CD14-positive monocyte (primary cell): Measurements from ENCODE around the gene XXYLT1. TPM values are rescaled to one million over a fixed set of nuclear protein-coding genes. Genes with fewer than 3 reads are reported as not detected.

Experiments used
- DNase-seq, 3 donors: peaks; one replicate each; pipeline ENCODE4 v3.0.0-alpha.2; 2011 to 2022
- H2AFZ ChIP-seq: 2 replicates; pipeline ENCODE4 v1.6.0; 2012; ENCODE audit warnings: mild to moderate bottlenecking, low read depth, low read length, inconsistent platforms; ENCODE audit not compliant: insufficient read depth, poor library complexity, severe bottlenecking
- H3K27ac ChIP-seq, 2 donors: 1 replicate in 1 of 2; 2 replicates in 1 of 2; pipeline ENCODE4 v1.5.1; 2012 to 2013; ENCODE audit warnings: low read length in 2 of 2, control low read depth in 1 of 2, inconsistent platforms in 1 of 2, low read depth in 1 of 2, mild to moderate bottlenecking in 1 of 2
- H3K27me3 ChIP-seq, 2 donors: one replicate each; pipeline versions ENCODE4 v1.6.0 to v1.6.1; 2011 to 2013; ENCODE audit warnings: low read length in 2 of 2; ENCODE audit not compliant: control insufficient read depth in 2 of 2, insufficient read depth in 2 of 2
- H3K36me3 ChIP-seq, 2 donors: replicated peaks in 1 of 2; 1 replicate in 1 of 2; 2 replicates in 1 of 2; pipeline versions ENCODE4 v1.5.1 to v1.6.1; 2012 to 2013; ENCODE audit warnings: low read length in 2 of 2, control low read depth in 1 of 2, inconsistent platforms in 1 of 2, mild to moderate bottlenecking in 1 of 2; ENCODE audit not compliant: insufficient read depth in 2 of 2, control insufficient read depth in 1 of 2
- H3K4me1 ChIP-seq, 2 donors: 1 replicate in 1 of 2; 2 replicates in 1 of 2; pipeline versions ENCODE4 v1.5.1 to v1.6.1; 2012 to 2013; ENCODE audit warnings: low read length in 2 of 2, control low read depth in 1 of 2, inconsistent platforms in 1 of 2, mild to moderate bottlenecking in 1 of 2, moderate library complexity in 1 of 2; ENCODE audit not compliant: insufficient read depth in 2 of 2, control insufficient read depth in 1 of 2
- H3K4me2 ChIP-seq: replicated peaks from 2 replicates; pipeline ENCODE3; 2012; ENCODE audit warnings: low read length, moderate library complexity, mild to moderate bottlenecking; ENCODE audit not compliant: poor library complexity, severe bottlenecking; ENCODE audit errors: extremely low read depth
- H3K4me3 ChIP-seq, 3 experiments: fragments of 200-600 bp in 1 of 3; sonication (generic) in 1 of 3; replicated peaks in 1 of 3; 1 replicate in 2 of 3; 2 replicates in 1 of 3; pipeline ENCODE4 v1.5.1; 2011 to 2013; ENCODE audit warnings: low read length in 3 of 3, mild to moderate bottlenecking in 3 of 3, control low read depth in 2 of 3, low read depth in 2 of 3, inconsistent platforms in 1 of 3, moderate library complexity in 1 of 3
- H3K79me2 ChIP-seq: 2 replicates; pipeline ENCODE4 v1.6.0; 2012; ENCODE audit warnings: mild to moderate bottlenecking, control low read depth, inconsistent platforms, low read length, moderate library complexity; ENCODE audit not compliant: insufficient read depth
- H3K9ac ChIP-seq: 2 replicates; pipeline ENCODE4 v1.6.0; 2017; ENCODE audit warnings: low read length, mild to moderate bottlenecking; ENCODE audit not compliant: insufficient read depth, poor library complexity, severe bottlenecking
- H3K9me3 ChIP-seq, 2 donors: replicated peaks in 1 of 2; 1 replicate in 1 of 2; 2 replicates in 1 of 2; pipeline versions ENCODE4 v1.5.1 to v1.6.1; 2012 to 2013; ENCODE audit warnings: low read length in 2 of 2, control low read depth in 1 of 2; ENCODE audit not compliant: control insufficient read depth in 1 of 2, insufficient read depth in 1 of 2
- H4K20me1 ChIP-seq: 2 replicates; pipeline ENCODE4 v1.6.0; 2012; ENCODE audit warnings: mild to moderate bottlenecking, low read length, control low read depth, moderate library complexity; ENCODE audit not compliant: insufficient read depth
- H3K27ac Mint-ChIP-seq, 7 donors: one replicate each; pipeline ENCODE4 v1.8.0; 2020; ENCODE audit warnings: mild to moderate bottlenecking in 7 of 7, mixed read lengths in 7 of 7, moderate library complexity in 6 of 7, inconsistent platforms in 2 of 7
- H3K27me3 Mint-ChIP-seq, 3 donors: one replicate each; pipeline ENCODE4 v1.8.0; 2021 to 2022; ENCODE audit warnings: low read depth in 3 of 3, mild to moderate bottlenecking in 3 of 3, mixed read lengths in 3 of 3, moderate library complexity in 3 of 3, inconsistent platforms in 1 of 3
- H3K36me3 Mint-ChIP-seq, 2 donors: one replicate each; pipeline ENCODE4 v1.8.0; 2020; ENCODE audit warnings: mixed read lengths in 2 of 2, inconsistent platforms in 1 of 2, mild to moderate bottlenecking in 1 of 2
- H3K4me1 Mint-ChIP-seq: one replicate; pipeline ENCODE4 v1.8.0; 2020; ENCODE audit warnings: mild to moderate bottlenecking, mixed read lengths
- H3K4me3 Mint-ChIP-seq, 2 donors: one replicate each; pipeline ENCODE4 v1.8.0; 2020; ENCODE audit warnings: mild to moderate bottlenecking in 2 of 2, mixed read lengths in 2 of 2, moderate library complexity in 1 of 2
- H3K9me3 Mint-ChIP-seq, 7 donors: one replicate each; pipeline ENCODE4 v1.8.0; 2020 to 2022; ENCODE audit warnings: mixed read lengths in 7 of 7, mild to moderate bottlenecking in 6 of 7, moderate library complexity in 6 of 7, inconsistent platforms in 2 of 7
- CTCF ChIP-seq: fragments of 200-600 bp; IDR thresholded peaks from one replicate; pipeline ENCODE4 v1.8.0; 2022; ENCODE audit warnings: antibody characterized with exemption, mild to moderate bottlenecking
- WGBS: methylation state at CpG from one replicate; pipeline ENCODE4 v1.1.5; 2013; ENCODE audit warnings: missing lambda C conversion rate; ENCODE audit not compliant: insufficient coverage; 5-methylcytosine and 5-hydroxymethylcytosine counted together
- intact Hi-C, 2 donors: fragments of 100-400 bp; cut with micrococcal nuclease; formaldehyde crosslinking; loops; one replicate each; pipeline versions ENCODE4 v1.15.0 to v1.15.1; 2023
- polyA plus RNA-seq, 3 donors: library from polyadenylated mRNA; depleted of rRNA in 1 of 3; unstranded in 2 of 3; stranded (reverse) in 1 of 3; fragments of 300-500 nt in 2 of 3; fragments of >200 nt in 1 of 3; fragmentation: Illumina TruSeq in 2 of 3; gene quantifications; 1 replicate in 2 of 3; 2 replicates in 1 of 3; pipeline ENCODE4 v1.2.3, GENCODE V29; 2012 to 2021

Gene XXYLT1
- polyA plus RNA-seq, 3 donors = 11.8 to 13.5 (median 13.2) TPM

- Mint-ChIP-seq H3K4me3 (no peak overlapping the region), H3K36me3 (peaks cover 25 to 27% of the 10 kb centered on the region in 2 donors)
- H3K4me2 ChIP-seq = no peak overlapping the region
Measured at GRCh38 chr3:195155570-195156241, 115.3 kb downstream of the XXYLT1 start.

More at GRCh38 chr3:195155570-195156241, 115.3 kb downstream of the XXYLT1 start:
- no peaks in the 10 kb centered on the region for H3K79me2 ChIP-seq
- H3K4me1 ChIP-seq = peaks cover 39 to 41% of the 10 kb centered on the region in 2 donors
- Mint-ChIP-seq H3K27me3 (peaks cover 0 to 4% (median 2%) of the 10 kb centered on the region in 3 donors), H3K9me3 (no peaks in the 10 kb centered on the region), H3K27ac (peak overlapping the region in 1 of 7 donors; percentile 76), H3K4me1 (peaks cover 53% of the 10 kb centered on the region)
- DNase-seq = no peak
- no peak overlapping the region for H3K9ac ChIP-seq
- H3K9me3 ChIP-seq = no peaks in the 10 kb centered on the region
- no peaks in the 10 kb centered on the region for H3K36me3 ChIP-seq
- TF ChIP-seq CTCF = no peak
- H4K20me1 ChIP-seq = no peaks in the 10 kb centered on the region
- no peak overlapping the region for H2AFZ ChIP-seq
- no peak overlapping the region for H3K4me3 ChIP-seq
- 38% methylated on average over 11 of the region's 17 CpGs for WGBS
- no peaks in the 10 kb centered on the region for H3K27me3 ChIP-seq
- H3K27ac ChIP-seq = no peak overlapping the region
- intact Hi-C loops = no loop called here
